ENCODE data around the gene HIGD2A.
"Not testable (repeated sequence)": the region's sequence is repeated elsewhere in the genome, so short reads cannot be mapped to it uniquely, and the experiment has no call there.

HIGD2A gene

GRCh38 chr5:176394096-176394495 is 5.5 kb downstream of the HIGD2A start:
- DNase-seq (ENCODE audit: insufficient read length, low spot score) (no peak), FAIRE-seq (no peak)

GRCh38 chr5:176394881-176395675 is 6.5 kb downstream of the HIGD2A start:
- FAIRE-seq (no peak), DNase-seq (ENCODE audit: insufficient read length, low spot score) (no peak)

- DNase-seq (ENCODE audit: insufficient read length, low spot score) (no peak), FAIRE-seq (no peak)
Measured at GRCh38 chr5:176396330-176396729, 7.8 kb downstream of the HIGD2A start.

DNA sequence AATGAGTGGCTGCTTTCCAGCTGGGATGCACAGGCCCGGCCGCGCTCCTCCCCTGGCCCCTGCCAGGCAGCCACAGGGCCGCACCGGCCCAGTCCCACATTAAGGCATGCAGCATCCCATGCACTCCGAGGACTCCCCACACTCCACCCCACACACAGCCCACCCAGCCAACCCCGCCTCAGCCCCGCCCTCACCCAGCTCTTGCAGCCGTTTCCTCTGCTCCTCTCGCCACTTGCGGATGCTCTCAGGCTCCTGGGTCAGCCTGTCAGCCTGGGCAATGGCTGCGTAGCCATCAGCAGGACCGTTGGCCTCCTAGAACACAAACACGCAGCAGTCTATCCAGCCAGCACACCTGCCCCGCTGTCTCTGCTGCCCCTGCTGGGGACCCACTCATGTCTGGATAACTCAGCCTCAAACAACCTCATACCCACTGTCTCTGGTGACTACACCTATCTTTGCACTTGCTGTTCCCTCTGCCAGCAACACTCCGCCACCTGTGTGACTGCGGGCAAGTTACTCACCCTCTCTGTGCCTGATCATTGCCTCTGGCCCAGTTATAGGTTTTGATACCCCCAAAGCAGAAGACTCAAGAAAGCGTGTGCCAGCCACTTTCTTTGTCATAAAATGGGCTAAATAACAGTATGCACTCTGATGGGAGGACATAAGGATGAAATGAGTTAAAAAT is 9.3 kb downstream of the HIGD2A start:
- DNase-seq (ENCODE audit: insufficient read length, low spot score), result no peak
- FAIRE-seq, result no peak

DNA sequence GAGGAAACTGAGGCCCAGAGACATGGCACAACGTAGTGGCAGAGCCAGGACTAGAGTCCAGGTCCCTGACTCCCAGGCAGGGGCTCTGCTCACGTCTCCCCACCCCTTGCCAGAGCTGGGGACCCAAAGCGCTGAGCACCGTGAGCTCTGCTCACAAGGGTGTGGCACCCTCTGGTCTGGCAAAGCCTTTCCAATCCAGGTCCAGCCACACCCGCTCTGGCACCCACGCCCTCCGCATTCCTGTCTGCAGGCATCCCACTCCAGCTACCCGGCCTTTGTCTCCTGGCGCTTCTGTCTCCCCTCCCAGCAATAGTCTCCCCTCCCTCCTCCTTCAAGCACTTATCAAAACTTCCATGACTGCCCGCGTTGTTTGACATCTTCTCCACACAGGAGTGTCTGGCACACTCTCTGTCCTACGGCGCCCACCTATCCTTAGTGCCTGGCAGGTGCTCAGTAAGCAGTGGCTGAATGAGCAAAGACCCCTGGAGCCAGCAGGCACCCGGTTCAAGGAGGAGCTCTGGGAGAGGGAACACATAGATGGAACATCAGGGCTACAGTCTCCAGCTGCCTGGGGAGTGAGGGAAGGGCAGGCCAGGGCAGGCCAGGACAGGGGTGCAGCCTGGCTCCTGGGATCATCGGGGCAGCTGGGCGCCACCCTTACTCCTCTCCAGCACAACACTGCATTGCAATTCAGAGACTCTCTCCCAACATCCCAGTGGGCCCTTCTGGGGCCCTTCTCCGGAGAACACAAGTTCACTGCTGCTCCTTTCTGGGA is 12.0 kb downstream of the HIGD2A start:
- FAIRE-seq (no peak), DNase-seq (ENCODE audit: insufficient read length, low spot score) (no peak)

- FAIRE-seq, result no peak
- no peak for DNase-seq (ENCODE audit: insufficient read length, low spot score)
Measured at GRCh38 chr5:176401281-176402205, 13.0 kb downstream of the HIGD2A start.

DNA sequence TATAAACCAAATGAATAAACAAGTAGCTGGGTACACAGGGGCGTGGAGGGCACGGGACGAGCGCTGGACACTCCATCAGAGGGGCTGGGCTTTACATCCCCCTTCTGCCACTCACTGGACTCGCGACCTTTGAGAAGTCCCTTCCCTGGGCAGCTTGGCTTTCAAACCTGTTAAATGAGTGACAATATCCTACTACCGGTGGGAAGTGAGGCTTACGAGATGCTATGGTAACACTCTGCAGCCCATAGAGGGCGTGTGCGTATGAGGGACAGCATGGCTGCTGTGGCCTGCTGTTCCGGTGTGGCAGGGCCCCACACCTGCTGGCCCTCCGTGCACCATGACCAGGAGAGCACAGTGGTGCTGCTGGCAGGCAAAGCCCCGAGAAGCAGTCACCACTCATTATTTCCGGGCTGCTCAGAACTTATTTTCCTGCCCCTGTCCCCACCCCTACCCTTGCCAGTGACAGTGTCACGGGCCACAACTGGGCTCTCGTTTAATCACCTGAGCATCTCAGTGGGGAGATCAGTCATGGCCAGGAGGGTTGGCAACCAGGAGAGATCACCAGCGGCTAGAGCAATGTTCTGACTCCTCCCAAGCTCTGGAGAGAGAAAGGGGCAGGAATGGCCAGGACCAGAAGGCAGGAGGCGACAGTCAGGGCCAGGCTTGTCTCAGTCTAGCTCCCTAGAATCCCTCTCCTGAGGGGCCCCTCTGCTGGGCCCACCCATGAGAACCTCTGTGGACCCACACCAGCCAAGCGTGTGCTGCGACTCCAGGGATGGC is 17.3 kb downstream of the HIGD2A start:
- FAIRE-seq (peak; percentile 20), DNase-seq (ENCODE audit: insufficient read length, low spot score) (no peak)

GRCh38 chr5:176406436-176407052 is 18.0 kb downstream of the HIGD2A start:
- DNase-seq (ENCODE audit: insufficient read length, low spot score), result no peak
- FAIRE-seq, result no peak

DNA sequence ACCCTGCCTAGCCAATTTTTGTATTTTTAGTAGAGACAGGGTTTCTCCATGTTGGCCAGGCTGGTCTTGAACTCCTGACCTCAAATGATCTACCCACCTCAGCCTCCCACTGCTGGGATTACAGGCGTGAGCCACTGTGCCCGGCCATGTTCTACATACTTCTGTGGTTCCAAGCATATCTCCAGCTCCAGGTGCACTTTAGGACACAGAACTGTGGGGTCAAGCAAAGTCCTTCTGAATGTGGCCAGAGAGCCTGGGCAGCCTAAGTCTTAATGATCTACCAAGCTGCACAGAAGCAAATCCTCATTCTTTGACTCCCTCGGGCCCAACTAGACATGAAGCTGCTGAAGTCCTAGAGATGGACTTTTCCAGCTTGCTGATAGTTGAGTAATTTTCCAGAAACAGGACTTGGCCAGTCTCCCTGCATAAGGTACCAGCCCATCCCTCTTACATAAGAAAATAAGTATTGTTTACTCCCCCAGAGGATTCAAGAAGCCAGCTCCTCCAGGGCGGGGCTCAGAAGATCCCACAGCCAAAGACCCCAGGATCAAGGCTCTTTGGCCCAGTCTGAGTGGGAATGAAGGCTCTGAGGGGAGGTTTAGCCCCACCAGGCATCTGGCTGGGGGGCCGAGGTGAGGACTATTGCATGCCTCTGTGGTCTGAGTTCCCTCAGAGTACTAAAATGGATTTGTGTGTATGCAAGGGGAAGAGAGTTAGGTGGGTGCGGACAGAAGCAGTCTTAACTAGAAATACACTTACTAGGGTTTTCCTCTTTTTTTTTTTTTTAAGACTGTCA is 19.1 kb downstream of the HIGD2A start:
- no peak for DNase-seq (ENCODE audit: insufficient read length, low spot score)
- FAIRE-seq, result no peak

DNA sequence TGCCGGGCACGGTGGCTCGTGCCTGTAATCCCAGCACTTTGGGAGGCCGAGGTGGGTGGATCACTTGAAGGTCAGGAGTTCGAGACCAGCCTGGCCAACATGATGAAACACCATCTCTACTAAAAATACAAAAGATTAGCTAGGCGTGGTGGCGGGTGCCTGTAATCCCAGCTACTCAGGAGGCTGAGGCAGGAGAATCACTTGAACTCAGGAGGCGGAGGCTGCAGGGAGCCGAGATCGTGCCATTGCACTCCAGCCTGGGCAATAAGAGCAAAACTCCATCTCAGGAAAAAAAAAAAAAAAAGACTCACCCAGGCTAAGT is 19.7 kb downstream of the HIGD2A start:
- not testable (repeated sequence) for DNase-seq (ENCODE audit: insufficient read length, low spot score); FAIRE-seq

- no peak for DNase-seq (ENCODE audit: insufficient read length, low spot score)
- no peak for FAIRE-seq
Measured at GRCh38 chr5:176408590-176408989, 20.0 kb downstream of the HIGD2A start.

GRCh38 chr5:176409765-176410164 is 21.2 kb downstream of the HIGD2A start:
- FAIRE-seq (no peak), DNase-seq (ENCODE audit: insufficient read length, low spot score) (no peak)

DNA sequence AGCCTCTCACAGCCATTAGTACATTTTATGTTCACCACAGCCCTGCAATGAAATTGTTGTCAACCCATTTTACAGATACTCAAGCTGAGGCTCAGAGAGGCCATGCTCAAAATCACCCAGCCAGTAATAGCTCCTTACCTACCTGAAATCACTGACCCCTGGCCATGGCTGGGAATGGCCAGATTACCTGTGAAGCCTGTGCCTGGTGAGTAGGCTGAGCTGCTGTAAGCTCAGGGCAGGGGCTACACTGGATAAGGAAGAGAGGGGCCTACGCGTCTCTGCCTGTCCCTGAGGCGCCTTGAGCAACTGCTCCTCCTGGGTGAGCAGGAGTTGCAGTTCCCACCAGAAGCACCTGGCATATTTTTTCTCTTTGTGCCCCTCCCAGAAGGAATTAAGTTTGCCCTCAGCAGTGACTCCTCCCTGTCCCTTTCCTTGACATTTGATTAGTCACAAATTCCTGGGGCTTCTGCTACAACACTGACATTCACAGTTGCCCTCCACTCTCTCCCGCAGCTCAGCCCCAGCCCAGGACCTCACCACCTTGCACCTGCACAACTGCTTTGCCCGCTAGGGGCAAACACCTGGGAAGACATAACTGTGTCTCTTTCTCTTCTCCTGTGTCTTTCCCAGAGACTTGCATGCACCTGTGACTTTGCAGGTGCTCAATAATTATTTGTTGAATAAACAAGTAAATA is 22.1 kb downstream of the HIGD2A start:
- FAIRE-seq, result no peak
- no peak for DNase-seq (ENCODE audit: insufficient read length, low spot score)

DNA sequence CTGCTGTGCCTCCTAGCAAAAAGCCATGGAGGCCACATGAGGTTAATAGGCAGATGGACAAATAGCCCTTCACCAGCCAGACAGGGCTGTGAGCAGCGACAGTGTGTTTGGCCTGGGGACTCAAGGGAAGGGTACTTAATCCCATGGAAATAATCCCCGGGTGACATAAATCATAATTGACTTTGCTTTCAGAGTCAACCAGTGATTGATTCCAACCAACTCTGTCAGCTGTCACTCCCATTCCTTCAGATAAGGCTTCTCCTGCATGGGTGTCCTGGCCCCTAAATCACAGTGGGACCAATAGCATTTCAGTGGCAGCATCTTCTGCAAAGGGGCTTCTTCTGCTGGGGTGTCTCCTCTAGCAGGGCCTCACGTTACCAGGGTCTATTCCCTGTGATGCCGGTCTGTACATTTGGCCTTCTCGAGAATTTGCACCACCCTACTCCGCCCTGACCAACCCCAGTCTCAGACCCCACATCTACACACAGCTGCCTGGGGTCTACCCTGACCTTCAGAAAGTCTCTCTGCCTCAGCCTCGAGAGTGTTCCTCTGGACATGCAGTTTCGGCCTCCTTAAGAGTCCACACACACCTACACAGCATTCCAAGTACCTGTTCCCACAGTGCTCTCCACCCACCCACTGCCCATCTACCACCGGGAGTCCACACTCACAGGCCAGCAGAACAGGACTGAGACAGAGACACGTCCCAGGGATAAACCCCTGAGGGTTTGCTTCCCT is 24.1 kb downstream of the HIGD2A start:
- DNase-seq (ENCODE audit: insufficient read length, low spot score) (no peak), FAIRE-seq (no peak)

DNA sequence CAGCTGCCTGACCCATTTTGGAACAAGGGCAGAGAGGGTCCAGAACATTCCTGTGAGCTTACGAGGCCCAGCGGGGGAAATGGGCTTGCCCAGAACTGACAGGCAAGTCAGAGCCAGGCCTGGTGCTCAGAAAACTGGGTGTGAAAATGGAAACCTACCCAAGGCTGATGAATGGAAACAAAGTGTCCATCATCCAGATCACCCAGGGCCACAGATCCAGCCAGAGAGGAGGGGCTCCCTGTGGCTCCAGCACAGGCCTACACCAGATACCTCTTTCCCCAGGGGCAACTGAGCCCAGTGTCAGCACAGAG is 24.7 kb downstream of the HIGD2A start:
- no peak for DNase-seq (ENCODE audit: insufficient read length, low spot score)
- FAIRE-seq, result no peak

DNA sequence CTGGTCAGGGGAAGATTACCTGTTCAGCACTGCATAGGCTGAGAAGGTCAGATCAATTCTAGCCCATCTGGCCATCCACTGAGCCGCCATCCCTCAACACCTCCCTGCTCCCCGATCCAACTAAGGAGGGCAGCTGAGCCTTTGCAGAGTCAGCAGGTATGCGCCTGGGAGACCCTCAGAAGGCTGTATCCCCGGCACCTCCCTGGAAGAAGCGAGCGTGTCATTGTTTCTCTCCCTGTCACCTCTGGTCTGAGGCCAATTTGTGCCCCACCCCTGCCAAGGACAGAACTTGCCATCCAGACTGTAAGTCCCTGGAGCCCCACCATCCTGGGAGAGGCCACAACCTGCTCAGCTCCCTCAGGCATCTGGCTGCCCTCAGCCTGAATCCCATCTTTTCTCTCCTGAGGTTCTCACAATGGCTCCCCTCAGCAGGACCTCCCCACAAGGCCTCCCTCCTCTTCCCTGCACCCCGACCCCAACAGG is 25.2 kb downstream of the HIGD2A start:
- FAIRE-seq, result no peak

GRCh38 chr5:176414704-176415103 is 26.2 kb downstream of the HIGD2A start:
- FAIRE-seq (no peak), DNase-seq (ENCODE audit: insufficient read length, low spot score) (no peak)

More for the DNA sequence above, 25.2 kb downstream of the HIGD2A start:
- no peak for DNase-seq (ENCODE audit: insufficient read length, low spot score)
